Trophoblast cell (in vitro differentiated cells and primary cell): ENCODE data around the gene EMILIN1.
"Not testable (repeated sequence)": the region's sequence is repeated elsewhere in the genome, so short reads cannot be mapped to it uniquely, and the experiment has no call there.

ENCODE experiments used
- DNase-seq, 2 donors: peaks; one replicate each; pipeline ENCODE4 v3.0.0-alpha.2; 2016
- H2AFZ ChIP-seq: 2 replicates; pipeline ENCODE4 v1.6.1; 2013; ENCODE audit warnings: low read length, moderate library complexity, mild to moderate bottlenecking; ENCODE audit not compliant: insufficient read depth, poor library complexity
- H2AK5ac ChIP-seq: 2 replicates; pipeline ENCODE4 v1.6.1; 2013; ENCODE audit warnings: mild to moderate bottlenecking, low read length
- H2BK120ac ChIP-seq: 2 replicates; pipeline ENCODE4 v1.6.1; 2013; ENCODE audit warnings: low read length, mild to moderate bottlenecking, moderate library complexity; ENCODE audit not compliant: insufficient read depth, poor library complexity
- H2BK12ac ChIP-seq: 2 replicates; pipeline ENCODE4 v1.6.1; 2013; ENCODE audit warnings: mild to moderate bottlenecking, low read length, moderate library complexity
- H2BK5ac ChIP-seq: 2 replicates; pipeline ENCODE4 v1.6.1; 2013; ENCODE audit warnings: low read length, low read depth, moderate library complexity, mild to moderate bottlenecking; ENCODE audit not compliant: poor library complexity
- H3K14ac ChIP-seq: 2 replicates; pipeline ENCODE4 v1.6.1; 2013; ENCODE audit warnings: mild to moderate bottlenecking, low read length
- H3K18ac ChIP-seq: 2 replicates; pipeline ENCODE4 v1.6.1; 2013; ENCODE audit warnings: mild to moderate bottlenecking, low read length
- H3K23ac ChIP-seq: 2 replicates; pipeline ENCODE4 v1.6.1; 2013; ENCODE audit warnings: low read length
- H3K27ac ChIP-seq: 2 replicates; pipeline ENCODE4 v1.5.1; 2013; ENCODE audit warnings: low read depth, mild to moderate bottlenecking, inconsistent platforms, low read length, moderate library complexity
- H3K27me3 ChIP-seq: 2 replicates; pipeline ENCODE4 v1.6.1; 2013; ENCODE audit warnings: inconsistent platforms, mild to moderate bottlenecking, low read length, moderate library complexity; ENCODE audit not compliant: insufficient read depth
- H3K36me3 ChIP-seq, 2 experiments: 1 replicate in 1 of 2; 2 replicates in 1 of 2; pipeline ENCODE4 v1.6.1; 2013; ENCODE audit warnings: low read length in 2 of 2, mild to moderate bottlenecking in 2 of 2, moderate library complexity in 1 of 2; ENCODE audit not compliant: insufficient read depth in 2 of 2, control insufficient read depth in 1 of 2
- H3K4ac ChIP-seq: 2 replicates; pipeline ENCODE4 v1.6.1; 2013; ENCODE audit warnings: low read depth, mild to moderate bottlenecking, low read length, moderate library complexity
- H3K4me1 ChIP-seq, 2 experiments: 1 replicate in 1 of 2; 2 replicates in 1 of 2; pipeline ENCODE4 v1.6.1; 2013; ENCODE audit warnings: low read length in 2 of 2, mild to moderate bottlenecking in 2 of 2, moderate library complexity in 1 of 2; ENCODE audit not compliant: insufficient read depth in 2 of 2, control insufficient read depth in 1 of 2
- H3K4me2 ChIP-seq: 2 replicates; pipeline ENCODE4 v1.6.1; 2013; ENCODE audit warnings: inconsistent platforms, mild to moderate bottlenecking, low read length, moderate library complexity
- H3K4me3 ChIP-seq: 2 replicates; pipeline ENCODE4 v1.5.1; 2013; ENCODE audit warnings: mild to moderate bottlenecking, low read depth, low read length, inconsistent platforms
- H3K79me1 ChIP-seq: one replicate; pipeline ENCODE4 v1.6.1; 2013; ENCODE audit warnings: low read length
- H3K79me2 ChIP-seq: 2 replicates; pipeline ENCODE4 v1.6.1; 2013; ENCODE audit warnings: low read length, mild to moderate bottlenecking; ENCODE audit not compliant: control insufficient read depth, insufficient read depth, poor library complexity
- H3K9ac ChIP-seq: 2 replicates; pipeline ENCODE4 v1.6.1; 2013; ENCODE audit warnings: mild to moderate bottlenecking, low read length
- H3K9me3 ChIP-seq: 2 replicates; pipeline ENCODE4 v1.6.1; 2013; ENCODE audit warnings: low read depth, mild to moderate bottlenecking, control low read depth, inconsistent platforms, low read length; ENCODE audit not compliant: insufficient read depth
- H4K12ac ChIP-seq: 2 replicates; pipeline ENCODE4 v1.6.1; 2013; ENCODE audit warnings: low read depth, mild to moderate bottlenecking, low read length, moderate library complexity
- H4K8ac ChIP-seq: 2 replicates; pipeline ENCODE4 v1.6.1; 2013; ENCODE audit warnings: low read depth, mild to moderate bottlenecking, low read length, moderate library complexity
- H4K91ac ChIP-seq: one replicate; pipeline ENCODE4 v1.6.1; 2013; ENCODE audit warnings: low read depth, mild to moderate bottlenecking, low read length, moderate library complexity
- WGBS: extraction: QIAGEN DNeasy Blood & Tissue Kit; methylation state at CpG from one replicate; pipeline ENCODE4 v1.1.7; 2013; ENCODE audit warnings: missing lambda C conversion rate; ENCODE audit not compliant: insufficient read length, insufficient coverage; ENCODE audit errors: extremely low coverage; 5-methylcytosine and 5-hydroxymethylcytosine counted together

EMILIN1 gene

GRCh38 chr2:27117995-27118524 is 39.6 kb downstream of the EMILIN1 start:
- Histone ChIP-seq H3K36me3 (no peaks in the 10 kb centered on the region), H4K91ac (no peak overlapping the region), H2BK12ac (no peak overlapping the region), H2AK5ac (no peak overlapping the region), H3K14ac (no peak overlapping the region), H3K79me1 (no peaks in the 10 kb centered on the region), H3K27me3 (peaks cover 36% of the 10 kb centered on the region), H3K23ac (no peak overlapping the region), H3K79me2 (no peaks in the 10 kb centered on the region), H3K9ac (no peak overlapping the region), H3K18ac (no peak overlapping the region), H4K12ac (no peak overlapping the region), H2BK120ac (no peak overlapping the region), H3K4ac (no peak overlapping the region), H4K8ac (no peak overlapping the region), H3K4me3 (no peak overlapping the region), H3K4me1 (peaks cover 5 to 8% of the 10 kb centered on the region in 2 experiments), H3K9me3 (peaks cover 4% of the 10 kb centered on the region), H3K27ac (no peak overlapping the region), H2BK5ac (no peak overlapping the region), H3K4me2 (peak overlapping the region; percentile 57), H2AFZ (no peak overlapping the region)
- DNase-seq, result no peak
- WGBS, result no CpG with 5 or more reads among the region's 14 CpGs

GRCh38 chr2:27118525-27119329 is 40.3 kb downstream of the EMILIN1 start, which contains the start of gene CGREF1:
Gene CGREF1 (minus strand): TSS chr2:27119128. CDS start chr2:27104366, 14,762 bp downstream.
- Histone ChIP-seq H3K27ac (no peak within 1 kb of the TSS), H4K91ac (no peak within 1 kb of the TSS), H3K9me3 (peaks cover 6% of the 10 kb centered on the region), H3K14ac (no peak within 1 kb of the TSS), H2BK120ac (no peak within 1 kb of the TSS), H3K9ac (no peak within 1 kb of the TSS), H3K4me2 (peak within 1 kb of the TSS; percentile 57), H4K8ac (no peak within 1 kb of the TSS), H2AK5ac (no peak within 1 kb of the TSS), H3K4me1 (peaks cover 7 to 12% of the 10 kb centered on the region in 2 experiments), H3K23ac (no peak within 1 kb of the TSS), H2BK5ac (no peak within 1 kb of the TSS), H3K79me1 (no peaks in the 10 kb centered on the region), H3K79me2 (no peaks in the 10 kb centered on the region), H3K4ac (no peak within 1 kb of the TSS), H3K4me3 (peak within 1 kb of the TSS; percentile 47), H4K12ac (no peak within 1 kb of the TSS), H2BK12ac (no peak within 1 kb of the TSS), H3K27me3 (peaks cover 42% of the 10 kb centered on the region), H3K18ac (no peak within 1 kb of the TSS), H2AFZ (no peak within 1 kb of the TSS), H3K36me3 (no peaks in the 10 kb centered on the region)
- peak in 1 of 2 donors; percentile 17 for DNase-seq
- WGBS, result no CpG with 5 or more reads among the region's 84 CpGs

- H3K36me3 ChIP-seq, H3K4ac ChIP-seq, DNase-seq, H3K4me2 ChIP-seq, H3K18ac ChIP-seq, H3K79me1 ChIP-seq, H3K23ac ChIP-seq, H3K14ac ChIP-seq, H2BK12ac ChIP-seq, H4K12ac ChIP-seq, H4K91ac ChIP-seq, H2BK5ac ChIP-seq, H3K27ac ChIP-seq, H3K4me3 ChIP-seq, H2BK120ac ChIP-seq, H3K79me2 ChIP-seq, H3K9ac ChIP-seq, H4K8ac ChIP-seq, H2AFZ ChIP-seq, H3K9me3 ChIP-seq, H2AK5ac ChIP-seq: not testable (repeated sequence)
- Histone ChIP-seq H3K4me1 (peaks cover 7 to 14% of the 10 kb centered on the region in 2 experiments), H3K27me3 (peaks cover 47% of the 10 kb centered on the region)
- no CpG with 5 or more reads among the region's 8 CpGs for WGBS
Measured at GRCh38 chr2:27119330-27119670, 40.9 kb downstream of the EMILIN1 start.

GRCh38 chr2:27121906-27122305 is 43.5 kb downstream of the EMILIN1 start:
- no CpG with 5 or more reads among the region's 2 CpGs for WGBS
- Histone ChIP-seq H3K4me2 (no peak overlapping the region), H3K23ac (no peak overlapping the region), H3K27me3 (peaks cover 47% of the 10 kb centered on the region), H3K9ac (no peak overlapping the region), H4K91ac (no peak overlapping the region), H2AK5ac (no peak overlapping the region), H2BK12ac (no peak overlapping the region), H3K14ac (no peak overlapping the region), H2BK120ac (no peak overlapping the region), H3K4ac (no peak overlapping the region), H3K4me3 (no peak overlapping the region), H4K8ac (no peak overlapping the region), H2BK5ac (no peak overlapping the region), H3K18ac (no peak overlapping the region), H3K4me1 (peaks cover 7 to 14% of the 10 kb centered on the region in 2 experiments), H3K9me3 (peaks cover 6% of the 10 kb centered on the region), H3K79me2 (no peaks in the 10 kb centered on the region), H2AFZ (no peak overlapping the region), H3K27ac (no peak overlapping the region), H3K79me1 (no peaks in the 10 kb centered on the region), H3K36me3 (no peaks in the 10 kb centered on the region), H4K12ac (no peak overlapping the region)
- DNase-seq, result no peak
